GM19351 (cell line): Measurements from ENCODE around the gene FBXO27.
A peak's percentile ranks its signal among the peaks of the same experiment; 100 is the strongest.
"Not testable (repeated sequence)": the region's sequence is repeated elsewhere in the genome, so short reads cannot be mapped to it uniquely, and the experiment has no call there.

Experiments
- ATAC-seq: cut with Tn5 transposase; IDR thresholded peaks from one replicate; pipeline ENCODE4 v1.9.1; 2021; ENCODE audit warnings: mild to moderate bottlenecking, moderate library complexity; ENCODE audit not compliant: unreplicated experiment

FBXO27 gene

DNA sequence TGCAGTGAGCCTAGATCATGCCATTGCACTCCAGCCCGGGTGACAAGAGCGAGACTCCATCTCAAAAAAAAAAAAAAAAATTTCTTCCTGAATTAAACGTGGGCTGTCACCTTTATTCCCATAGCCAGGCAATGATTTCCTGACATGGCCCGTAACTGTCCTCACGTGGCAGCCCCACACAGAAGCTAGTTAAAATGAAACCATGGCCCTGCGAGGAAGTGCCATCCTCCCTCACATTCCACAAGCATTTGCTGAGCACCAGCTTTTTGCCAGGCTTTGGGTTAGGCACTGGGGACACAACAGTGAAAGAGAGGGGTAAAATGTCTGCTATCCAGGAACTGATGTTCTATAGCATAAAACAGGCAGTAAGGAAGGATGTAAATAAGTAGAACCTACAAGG is 13.2 kb upstream of the FBXO27 start:
- ATAC-seq = no peak

DNA sequence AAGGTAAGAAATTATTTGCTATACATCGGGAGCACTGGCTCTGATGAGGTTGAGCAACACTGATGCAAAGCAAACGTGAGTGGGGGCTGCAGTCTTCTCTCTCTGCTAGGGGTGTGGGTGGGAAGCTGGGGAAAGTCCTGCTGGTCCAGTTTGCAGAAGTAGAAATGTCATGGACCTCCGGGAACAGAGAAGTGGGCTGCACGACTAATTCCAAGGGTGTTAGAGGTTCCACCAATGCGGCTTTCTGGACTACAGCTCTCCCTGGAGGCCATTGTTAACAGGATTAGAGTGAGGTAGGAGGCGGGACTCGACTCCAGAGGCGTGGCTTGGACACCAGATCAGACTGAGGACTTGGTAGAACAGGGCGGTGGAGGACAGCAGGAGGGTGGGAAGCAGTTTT is 5.7 kb upstream of the FBXO27 start:
- no peak for ATAC-seq

DNA sequence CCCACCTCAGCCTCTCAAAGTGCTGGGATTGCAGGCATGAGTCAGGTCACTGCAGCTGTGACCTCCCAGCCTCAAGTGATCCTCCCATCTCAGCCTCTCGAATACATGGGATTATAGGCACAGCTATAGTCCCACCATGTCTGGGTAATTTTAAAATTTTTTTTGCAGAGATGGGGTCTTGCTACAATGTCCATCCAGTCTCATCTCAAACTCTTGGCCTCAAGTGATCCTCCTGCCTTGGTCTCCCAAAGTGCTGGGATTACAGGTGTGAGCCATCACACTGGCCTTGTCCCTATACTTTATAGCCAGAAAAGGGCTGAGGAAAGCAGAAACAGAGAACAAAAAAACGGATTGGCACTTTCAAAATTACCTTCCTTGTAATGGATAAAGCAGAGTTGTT is 4.8 kb upstream of the FBXO27 start:
- no peak for ATAC-seq

DNA sequence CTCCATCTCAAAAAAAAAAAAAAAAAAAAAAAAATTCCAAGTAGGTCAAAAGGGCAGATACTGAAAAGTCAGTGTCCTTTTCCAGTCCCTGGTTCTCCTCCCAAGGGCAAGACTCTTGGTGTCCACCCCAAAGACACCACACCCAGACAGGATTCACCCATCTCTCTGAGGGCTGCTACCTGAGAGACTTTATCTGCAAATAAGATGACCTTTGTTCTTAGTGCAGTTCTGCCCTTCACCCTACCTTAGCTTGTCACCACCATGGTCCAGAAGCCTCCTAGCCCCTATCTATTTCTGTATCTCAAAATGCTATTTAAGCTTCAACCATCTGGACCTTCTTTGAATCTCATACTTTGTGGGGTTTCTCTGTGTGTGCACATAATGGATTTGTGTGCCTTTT is 4.2 kb upstream of the FBXO27 start:
- ATAC-seq = no peak

DNA sequence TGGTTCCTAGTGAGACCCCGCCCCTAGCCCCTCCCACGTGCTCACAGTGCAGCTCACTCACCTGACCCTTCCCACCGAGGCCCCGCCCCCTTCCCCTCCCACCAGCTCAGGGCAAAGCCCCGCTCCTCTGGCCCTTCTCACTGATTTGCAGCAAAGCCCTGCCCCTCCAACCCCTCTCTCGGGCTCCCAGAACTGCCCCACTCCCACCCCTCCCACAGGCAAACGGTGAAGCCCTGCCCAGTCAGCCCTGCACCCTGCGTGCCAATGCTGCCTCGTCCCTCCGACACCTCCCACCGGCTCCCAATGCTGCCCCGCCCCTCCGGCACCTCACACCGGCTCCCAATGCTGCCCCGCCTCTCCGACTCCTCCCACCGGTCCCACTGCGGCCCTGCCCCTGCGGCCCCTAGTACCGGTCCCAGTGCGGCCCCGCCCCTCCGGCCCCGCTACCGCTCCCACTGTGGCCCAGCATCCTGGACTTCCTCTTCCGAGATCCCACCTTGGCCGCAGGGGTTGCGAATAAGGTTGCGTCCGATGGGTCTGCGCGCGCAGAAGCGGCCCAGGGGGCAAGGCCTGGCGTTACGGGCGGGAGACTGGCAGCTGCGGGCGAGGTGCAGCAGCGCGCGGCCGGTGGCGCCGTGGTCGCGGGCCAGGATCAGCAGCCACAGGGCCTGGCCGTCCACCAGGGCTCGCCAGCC is 834 bp downstream of the FBXO27 start:
- peak; percentile 80 for ATAC-seq

DNA sequence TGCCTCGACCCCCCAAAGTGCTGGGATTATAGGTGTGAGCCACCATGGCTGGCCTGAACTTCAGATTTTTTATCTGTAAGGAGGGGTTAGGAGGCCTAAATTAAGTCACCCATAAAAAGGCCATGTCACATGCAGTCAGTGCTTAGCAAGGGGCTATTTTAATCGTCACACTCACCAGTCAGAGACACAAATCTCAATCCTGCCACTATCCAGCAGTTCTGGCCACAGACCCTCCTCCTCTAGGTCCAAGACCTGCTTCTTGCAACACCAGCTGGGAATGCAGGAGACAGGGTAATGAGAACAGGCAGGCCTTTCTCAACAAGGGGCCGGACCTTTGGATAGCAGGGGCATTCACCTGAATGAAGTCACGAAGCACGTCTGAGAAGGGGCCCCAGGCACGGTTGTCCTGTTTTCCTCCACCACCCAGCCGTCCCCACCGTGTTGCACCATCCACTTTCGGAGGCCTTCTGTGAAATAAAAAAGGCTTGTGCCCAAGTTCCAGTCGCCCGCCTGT is 1.4 kb downstream of the FBXO27 start:
- peak; percentile 13 for ATAC-seq

DNA sequence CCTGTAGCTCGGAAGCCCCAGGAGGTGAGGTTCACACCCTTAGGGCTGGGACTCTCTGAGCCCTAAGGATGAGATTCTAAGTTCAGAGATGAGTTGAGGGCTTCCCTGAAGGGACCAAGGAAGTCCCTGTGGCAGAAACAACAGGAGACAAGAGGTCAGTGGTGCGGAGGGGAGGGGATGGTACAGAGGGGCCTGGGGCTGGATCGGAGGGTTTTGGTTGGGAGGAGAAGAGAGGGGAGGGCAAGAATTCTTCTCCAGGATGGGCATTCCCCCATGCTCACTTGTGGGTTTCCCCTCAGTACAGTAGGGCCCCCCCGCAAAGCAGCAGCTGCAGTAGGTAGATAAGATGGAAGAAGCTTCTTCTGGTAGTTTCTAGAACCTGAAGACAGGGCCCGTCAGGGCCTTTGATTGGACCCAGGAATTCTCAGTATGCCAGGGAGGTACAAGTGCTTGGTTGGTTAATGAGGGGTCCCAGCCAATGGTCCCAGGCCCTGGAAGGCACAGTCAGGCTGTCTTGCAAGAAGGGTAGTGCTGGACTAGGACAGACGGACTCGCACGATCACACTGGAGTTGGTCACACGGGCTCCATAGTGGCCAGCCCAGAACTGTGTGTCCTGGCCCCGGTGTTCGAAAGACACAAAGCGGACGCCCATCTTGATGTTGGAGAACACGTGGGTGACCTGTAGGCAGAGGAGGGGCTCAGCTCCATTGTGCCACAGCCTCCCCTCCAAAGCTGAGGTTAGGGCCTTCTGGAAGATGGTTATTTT is 7.3 kb downstream of the FBXO27 start:
- no peak for ATAC-seq

DNA sequence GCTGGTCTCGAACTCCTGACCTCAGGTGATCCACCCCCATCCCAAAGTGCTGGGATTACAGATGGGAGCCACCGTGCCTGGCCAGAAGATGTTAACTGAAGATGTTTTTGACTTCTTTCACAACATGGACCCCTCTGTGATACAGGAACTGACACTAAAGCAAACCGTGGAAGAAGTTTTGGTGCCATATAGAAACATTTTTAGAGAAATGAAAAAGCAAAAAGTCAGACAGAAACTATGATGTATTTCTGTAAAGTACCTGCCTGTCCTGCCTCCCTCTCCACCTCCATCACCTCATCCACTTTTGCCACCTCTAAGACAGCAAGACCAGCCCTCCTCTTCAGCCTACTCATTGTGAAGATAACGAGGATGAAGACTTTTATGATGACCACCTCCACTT is 11.3 kb downstream of the FBXO27 start:
- no peak for ATAC-seq

DNA sequence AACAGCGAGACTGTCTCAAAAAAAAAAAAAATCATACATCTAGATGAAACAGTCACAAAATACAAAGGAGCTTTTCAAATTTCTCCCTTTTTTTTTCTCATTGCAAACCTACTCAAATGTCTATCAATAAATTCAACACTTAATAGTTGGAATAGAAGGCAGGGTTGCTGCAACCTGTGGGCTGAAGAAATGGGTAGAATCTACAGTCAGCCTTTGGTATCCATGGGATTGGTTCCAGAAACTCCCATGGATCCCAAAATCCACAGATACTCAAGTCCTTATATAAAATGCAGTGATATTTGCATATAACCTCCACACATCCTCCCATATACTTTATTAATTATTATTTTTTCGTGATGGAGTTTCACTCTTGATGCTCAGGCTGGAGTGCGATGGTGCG is 14.7 kb downstream of the FBXO27 start:
- ATAC-seq = no peak

DNA sequence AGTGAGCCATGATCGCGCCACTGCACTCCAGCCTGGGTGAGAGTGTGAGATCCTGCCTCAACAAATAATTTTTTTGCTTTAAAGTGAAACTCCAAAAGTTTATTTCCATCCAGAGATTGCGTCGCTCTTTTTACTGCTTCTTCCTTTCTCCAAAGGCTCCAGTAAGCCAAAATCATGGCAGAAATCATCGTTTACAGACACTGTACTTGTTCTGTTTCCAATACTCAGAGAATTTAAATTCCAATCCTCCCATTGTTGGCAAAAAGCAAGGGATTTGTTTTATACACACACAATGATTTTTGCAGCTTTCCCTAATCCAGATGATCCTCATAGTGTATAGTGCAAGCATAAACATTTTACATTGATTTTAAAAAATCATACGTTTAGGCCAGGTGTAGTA is 15.3 kb downstream of the FBXO27 start:
- ATAC-seq = no peak

DNA sequence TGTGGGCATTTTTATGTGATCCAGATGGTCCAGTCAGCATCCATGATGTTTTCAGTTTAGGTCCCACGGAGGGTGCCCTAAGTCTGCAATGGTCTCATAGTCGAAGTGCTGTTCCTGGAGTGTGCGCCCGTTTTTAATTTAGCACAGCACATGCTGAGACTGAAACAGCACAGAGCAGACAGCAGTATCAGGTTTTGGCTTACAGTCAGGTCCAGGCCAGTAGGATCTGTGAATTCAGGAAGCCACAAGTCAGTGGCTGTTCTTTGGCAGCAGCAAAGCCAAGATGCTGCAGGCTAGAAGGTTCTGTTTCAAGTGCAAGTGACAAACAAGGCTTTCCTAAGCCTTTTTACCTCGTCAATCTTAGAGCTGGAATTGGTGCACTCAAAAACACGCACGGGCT is 18.3 kb downstream of the FBXO27 start:
- no peak for ATAC-seq

DNA sequence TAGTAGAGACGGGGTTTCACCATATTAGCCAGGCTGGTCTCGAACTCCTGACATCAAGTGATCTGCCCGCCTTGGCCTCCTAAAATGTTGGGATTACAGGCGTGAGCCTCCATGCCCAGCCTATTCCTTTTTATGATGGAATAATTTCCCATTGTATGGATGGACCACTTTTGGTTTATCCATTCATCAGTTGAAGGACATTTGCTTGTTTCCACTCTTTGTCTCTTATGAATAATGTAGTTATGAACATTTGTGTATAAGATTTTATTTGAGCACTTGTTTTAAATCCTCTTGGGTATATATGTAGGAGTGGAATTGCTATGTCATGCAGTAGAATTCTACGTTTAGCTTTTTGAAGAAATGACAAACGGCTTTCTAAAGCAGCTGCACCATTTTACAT is 23.3 kb downstream of the FBXO27 start:
- no peak for ATAC-seq

DNA sequence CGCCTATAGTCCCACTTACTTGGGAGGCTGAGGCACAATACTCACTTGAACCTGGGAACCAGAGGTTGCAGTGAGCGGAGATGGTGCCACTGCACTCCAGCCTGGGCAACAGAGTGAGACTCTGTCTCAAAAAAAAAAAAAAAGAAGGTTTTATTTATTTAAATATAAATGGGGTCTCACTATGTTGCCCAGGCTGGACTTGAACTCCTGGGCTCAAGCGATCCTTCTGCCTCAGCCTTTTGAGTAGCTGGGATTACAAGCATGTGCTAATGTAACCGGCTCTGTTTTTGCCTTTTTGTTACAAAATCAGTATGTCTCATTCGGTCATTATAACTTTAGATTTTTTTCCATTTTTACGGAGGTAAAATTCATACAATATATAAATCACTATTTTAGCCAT is 24.2 kb downstream of the FBXO27 start:
- ATAC-seq = no peak

DNA sequence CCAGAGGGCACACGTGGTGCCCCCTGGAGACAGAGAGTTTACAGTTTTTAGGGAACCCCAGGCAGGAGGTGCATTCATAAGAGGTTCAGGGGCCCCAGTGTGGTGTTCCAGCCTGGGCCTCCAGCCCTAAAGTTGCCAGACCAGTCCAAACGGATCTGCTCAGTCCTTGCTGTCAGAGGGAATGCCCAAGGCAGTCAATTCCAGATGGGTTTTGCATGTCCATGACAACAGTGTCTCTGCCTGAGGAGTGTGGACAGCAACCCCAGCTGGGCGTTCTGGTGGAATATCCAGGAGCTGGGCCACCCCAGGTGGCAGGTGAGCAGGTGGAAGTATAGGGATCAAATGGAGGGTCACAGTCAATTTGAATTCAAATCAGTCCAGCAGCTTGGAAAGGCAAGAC is 25.3 kb downstream of the FBXO27 start:
- no peak for ATAC-seq

DNA sequence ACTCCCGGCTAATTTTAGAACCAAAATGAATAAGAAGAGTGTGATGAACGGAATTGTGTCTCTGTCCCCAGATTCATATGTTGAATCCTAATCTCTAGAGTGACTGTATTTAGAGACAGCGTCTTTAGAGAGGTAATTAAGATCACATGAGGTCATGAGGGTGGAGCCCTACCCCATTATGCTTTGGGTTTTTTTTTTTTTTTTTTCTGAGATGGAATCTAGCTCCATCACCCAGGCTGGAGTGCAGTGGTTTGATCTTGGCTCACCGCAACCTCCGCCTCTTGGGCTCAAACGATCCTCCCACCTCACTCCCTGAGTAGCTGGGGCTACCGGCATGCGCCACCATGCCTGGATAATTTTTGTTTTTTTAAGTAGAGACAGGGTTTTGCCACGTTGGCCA is 27.9 kb downstream of the FBXO27 start:
- ATAC-seq = no peak

DNA sequence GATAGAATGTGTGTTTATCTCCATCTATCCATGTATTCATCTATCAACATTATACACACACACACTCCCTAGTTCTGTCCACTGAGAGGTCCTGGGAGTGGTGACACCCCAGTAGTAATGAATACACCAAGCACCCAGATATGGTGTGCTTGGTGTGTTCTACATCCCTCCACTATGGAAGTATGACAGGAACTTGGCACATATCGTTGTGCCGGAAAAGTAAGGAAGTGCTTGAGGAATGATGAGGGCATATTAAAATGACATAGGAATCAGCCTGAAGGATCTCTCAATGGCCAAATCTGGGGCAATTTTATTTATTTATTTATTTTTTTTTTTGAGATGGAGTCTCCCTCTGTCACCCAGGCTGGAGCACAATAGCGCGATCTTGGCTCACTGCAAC is 28.6 kb downstream of the FBXO27 start:
- no peak for ATAC-seq

DNA sequence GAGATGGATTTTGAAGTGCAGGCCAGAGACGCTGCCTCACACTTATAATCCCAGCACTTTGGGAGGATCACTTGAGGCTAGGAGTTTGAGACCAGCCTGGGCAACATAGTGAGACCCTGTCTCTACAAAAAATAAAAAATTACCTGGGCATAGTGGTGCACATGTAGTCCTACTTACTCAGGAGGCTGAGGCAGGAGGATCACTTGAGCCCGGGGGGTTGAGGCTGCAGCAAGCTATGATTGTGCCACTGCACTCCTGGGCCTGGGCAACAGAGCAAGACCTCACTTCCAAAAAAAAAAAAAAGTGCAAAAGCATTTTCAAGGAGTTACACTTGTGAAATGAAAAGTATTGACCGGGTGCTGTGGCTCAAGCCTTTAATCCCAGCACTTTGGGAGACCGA is 29.2 kb downstream of the FBXO27 start:
- ATAC-seq = no peak

DNA sequence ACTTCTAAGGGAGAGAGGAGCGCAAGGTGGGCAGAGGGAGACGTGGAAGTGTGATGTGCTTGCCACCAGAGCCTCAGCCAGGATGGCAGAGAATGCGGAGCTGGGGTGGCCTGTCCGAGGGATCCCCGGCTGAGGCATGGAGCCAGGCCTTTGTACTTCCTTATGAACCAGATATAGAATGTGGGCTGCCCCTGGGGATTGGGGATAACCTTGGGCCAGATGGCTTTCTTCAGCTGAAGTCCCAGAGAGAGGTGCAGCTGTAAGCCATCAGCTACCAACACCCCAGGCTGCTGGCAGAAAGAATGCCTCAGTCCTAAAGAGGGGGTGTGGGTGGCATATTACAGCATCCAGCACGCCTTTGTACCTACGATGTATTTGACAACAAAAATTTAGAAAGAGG is 31.3 kb downstream of the FBXO27 start:
- no peak for ATAC-seq

DNA sequence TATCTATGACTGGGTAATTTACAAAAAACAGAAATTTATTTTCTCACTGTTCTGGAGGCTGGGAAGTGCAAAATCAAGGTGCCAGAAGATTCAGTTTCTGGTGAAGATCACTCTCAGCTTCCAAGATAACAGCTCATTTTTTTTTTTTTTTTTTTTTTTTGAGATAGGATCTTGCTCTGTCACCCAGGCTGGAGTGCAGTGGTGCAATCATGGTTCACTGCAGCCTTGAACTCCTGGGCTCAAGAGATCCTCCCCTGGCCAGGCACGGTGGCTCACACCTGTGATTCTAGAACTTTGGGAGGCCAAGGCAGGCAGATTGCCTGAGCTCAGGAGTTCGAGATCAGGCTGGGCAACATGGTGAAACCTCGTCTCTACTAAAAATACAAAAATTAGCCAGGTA is 34.8 kb downstream of the FBXO27 start:
- ATAC-seq = not testable (repeated sequence)

DNA sequence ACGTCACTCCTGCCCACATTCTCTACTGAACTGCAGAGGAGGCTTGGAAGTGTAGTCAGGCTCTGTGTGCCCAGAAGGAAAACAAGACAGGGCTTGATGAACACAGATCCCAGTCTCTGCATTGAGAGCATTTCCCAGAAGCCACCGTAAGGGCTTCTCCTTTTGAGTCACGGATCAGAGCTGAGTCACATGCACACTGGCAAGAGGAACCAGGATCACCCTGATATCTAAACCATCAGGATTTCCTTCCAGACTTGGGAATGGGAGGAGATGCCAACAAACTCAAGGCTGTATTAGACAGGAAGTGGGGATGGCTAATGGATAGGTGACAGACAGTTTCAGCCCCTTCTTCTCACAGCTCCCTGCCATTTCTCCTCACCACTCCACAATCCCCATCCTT is 39.1 kb downstream of the FBXO27 start:
- ATAC-seq = no peak

DNA sequence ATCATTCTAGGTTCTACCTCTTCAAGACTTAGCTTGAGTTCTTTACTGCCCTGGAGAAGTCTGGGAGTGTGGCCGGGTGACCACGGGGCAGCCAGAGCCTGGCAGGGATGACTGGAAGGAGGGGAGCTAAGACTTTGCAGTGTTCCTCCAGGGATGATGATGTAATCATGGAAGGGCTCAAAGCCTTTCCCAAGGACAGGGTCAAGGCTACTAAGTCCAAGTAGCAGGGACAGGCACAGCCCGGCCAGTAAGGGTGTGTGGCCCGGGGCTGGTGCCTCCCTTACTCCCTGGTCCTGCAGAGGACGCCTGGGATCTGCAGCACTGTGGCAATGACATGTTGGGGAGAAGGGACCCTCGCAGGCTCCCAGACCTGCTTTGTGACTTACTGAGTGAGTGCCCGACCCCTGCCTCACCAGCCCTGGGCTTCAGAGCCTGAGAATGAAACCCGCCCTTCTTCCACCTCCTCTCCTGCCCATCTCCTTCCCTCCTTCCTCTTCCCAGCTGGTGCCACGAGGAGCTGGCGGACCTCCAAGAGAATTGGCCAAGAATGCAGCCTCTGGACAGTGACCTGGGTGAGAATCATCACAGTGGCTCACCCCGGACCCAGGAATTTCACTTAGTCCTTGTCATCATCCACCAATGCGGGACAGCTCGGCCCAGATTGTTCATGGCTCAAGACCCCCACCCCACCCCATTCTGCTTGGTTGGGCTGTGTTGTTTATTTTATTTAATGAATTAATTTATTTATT is 41.2 kb downstream of the FBXO27 start:
- no peak for ATAC-seq

DNA sequence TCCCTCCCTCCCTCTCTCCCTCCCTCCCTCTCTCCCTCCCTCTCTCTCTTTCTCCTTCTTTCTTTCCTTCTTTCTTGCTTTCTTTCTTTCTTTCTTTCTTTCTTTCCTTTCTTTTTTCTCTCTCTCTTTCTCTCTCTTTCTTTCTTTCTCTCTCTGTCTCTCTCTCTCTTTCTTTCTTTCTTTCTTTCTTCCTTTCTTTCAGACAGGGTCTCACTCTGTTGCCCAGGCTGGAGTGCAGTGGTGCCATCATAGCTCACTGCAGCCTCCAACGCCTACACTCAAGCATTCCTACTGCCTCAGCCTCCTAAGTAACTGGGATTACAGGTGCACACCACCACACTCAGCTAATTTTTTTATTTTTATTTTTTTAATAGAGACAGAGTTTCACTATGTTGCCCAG is 42.7 kb downstream of the FBXO27 start:
- not testable (repeated sequence) for ATAC-seq
